Liver (tissue), 9 donors: ENCODE results near the gene NPC2. TPM values are rescaled to one million over a fixed set of nuclear protein-coding genes. Genes with fewer than 3 reads are reported as not detected.

ENCODE experiments used
- DNase-seq: peaks from one replicate; pipeline ENCODE4 v3.0.0-alpha.2; 2017; ENCODE audit warnings: low spot score
- H3K27ac ChIP-seq, 2 donors: one replicate each; pipeline ENCODE4 v1.7.0; 2013; ENCODE audit warnings: inconsistent platforms in 2 of 2, low read length in 2 of 2, control low read depth in 1 of 2, low read depth in 1 of 2, mild to moderate bottlenecking in 1 of 2
- H3K27me3 ChIP-seq, 4 donors: one replicate each; pipeline versions ENCODE4 v1.6.1 to v1.7.0; 2013; ENCODE audit warnings: low read length in 3 of 4, inconsistent platforms in 1 of 4, mild to moderate bottlenecking in 1 of 4, moderate library complexity in 1 of 4; ENCODE audit not compliant: control insufficient read depth in 4 of 4, insufficient read depth in 4 of 4
- H3K36me3 ChIP-seq, 4 donors: one replicate each; pipeline versions ENCODE4 v1.6.1 to v1.7.0; 2013; ENCODE audit warnings: low read length in 3 of 4, mild to moderate bottlenecking in 3 of 4, low read depth in 1 of 4, moderate library complexity in 1 of 4; ENCODE audit not compliant: control insufficient read depth in 4 of 4, insufficient read depth in 3 of 4
- H3K4me1 ChIP-seq, 4 donors: one replicate each; pipeline versions ENCODE4 v1.6.1 to v1.7.0; 2013; ENCODE audit warnings: low read length in 3 of 4, mild to moderate bottlenecking in 3 of 4, moderate library complexity in 1 of 4; ENCODE audit not compliant: control insufficient read depth in 4 of 4, insufficient read depth in 4 of 4
- H3K4me3 ChIP-seq, 3 donors: one replicate each; pipeline versions ENCODE4 v1.6.1 to v1.7.0; 2013; ENCODE audit warnings: low read length in 3 of 3, control low read depth in 1 of 3, low read depth in 1 of 3, mild to moderate bottlenecking in 1 of 3
- H3K9ac ChIP-seq, 2 donors: one replicate each; pipeline ENCODE4 v1.7.0; 2013; ENCODE audit warnings: low read length in 2 of 2, mild to moderate bottlenecking in 2 of 2, moderate library complexity in 2 of 2, control low read depth in 1 of 2, low read depth in 1 of 2
- H3K9me3 ChIP-seq, 4 donors: one replicate each; pipeline versions ENCODE4 v1.6.1 to v1.7.0; 2013; ENCODE audit warnings: low read length in 3 of 4; ENCODE audit not compliant: control insufficient read depth in 4 of 4
- EGR1 ChIP-seq, 2 donors: IDR thresholded peaks; 2 replicates each; pipeline ENCODE4 v1.6.1; 2016 to 2018; ENCODE audit warnings: antibody characterized with exemption in 2 of 2, low read depth in 2 of 2
- FOXA1 ChIP-seq: IDR thresholded peaks from 2 replicates; pipeline ENCODE4 v1.6.1; 2016; ENCODE audit warnings: antibody characterized with exemption
- FOXA2 ChIP-seq: IDR thresholded peaks from 2 replicates; pipeline ENCODE4 v1.6.1; 2016; ENCODE audit warnings: antibody characterized with exemption
- GABPA ChIP-seq, 2 donors: IDR thresholded peaks in 1 of 2; conservative IDR thresholded peaks in 1 of 2; 2 replicates each; pipeline ENCODE4 v1.6.1; 2016; ENCODE audit warnings: antibody characterized with exemption in 2 of 2, mild to moderate bottlenecking in 1 of 2, moderate library complexity in 1 of 2
- HNF4A ChIP-seq, 2 donors: conservative IDR thresholded peaks; 2 replicates each; pipeline ENCODE4 v1.6.1; 2016; ENCODE audit warnings: antibody characterized with exemption in 2 of 2, mild to moderate bottlenecking in 2 of 2
- HNF4G ChIP-seq: IDR thresholded peaks from 2 replicates; pipeline ENCODE4 v1.6.1; 2016; ENCODE audit warnings: antibody characterized with exemption
- JUND ChIP-seq, 2 donors: IDR thresholded peaks; 2 replicates each; pipeline ENCODE4 v1.6.1; 2016; ENCODE audit warnings: antibody characterized with exemption in 2 of 2
- MAX ChIP-seq: IDR thresholded peaks from 2 replicates; pipeline ENCODE4 v1.6.1; 2016; ENCODE audit warnings: antibody characterized with exemption
- NR2F2 ChIP-seq: IDR thresholded peaks from 2 replicates; pipeline ENCODE4 v1.6.1; 2016; ENCODE audit warnings: antibody characterized with exemption
- RAD21 ChIP-seq, 2 donors: IDR thresholded peaks; 2 replicates each; pipeline ENCODE4 v1.6.1; 2016; ENCODE audit warnings: antibody characterized with exemption in 2 of 2, mild to moderate bottlenecking in 2 of 2
- REST ChIP-seq: IDR thresholded peaks from 2 replicates; pipeline ENCODE4 v1.6.1; 2016; ENCODE audit warnings: antibody characterized with exemption, mild to moderate bottlenecking
- RXRA ChIP-seq, 2 donors: IDR thresholded peaks; 2 replicates each; pipeline ENCODE4 v1.6.1; 2017 to 2018; ENCODE audit warnings: antibody characterized with exemption in 2 of 2, mild to moderate bottlenecking in 1 of 2
- SP1 ChIP-seq: IDR thresholded peaks from 2 replicates; pipeline ENCODE4 v1.6.1; 2018; ENCODE audit warnings: antibody characterized with exemption, mild to moderate bottlenecking
- TAF1 ChIP-seq: conservative IDR thresholded peaks from 2 replicates; pipeline ENCODE4 v1.6.1; 2016; ENCODE audit warnings: antibody characterized with exemption, mild to moderate bottlenecking
- YY1 ChIP-seq: IDR thresholded peaks from 2 replicates; pipeline ENCODE4 v1.6.1; 2016; ENCODE audit warnings: antibody characterized with exemption, mild to moderate bottlenecking
- ZBTB33 ChIP-seq: IDR thresholded peaks from 2 replicates; pipeline ENCODE4 v1.6.1; 2016; ENCODE audit warnings: antibody characterized with exemption
- WGBS: extraction: QIAGEN DNeasy Blood & Tissue Kit; methylation state at CpG from one replicate; pipeline ENCODE4 v1.1.7; 2013; 5-methylcytosine and 5-hydroxymethylcytosine counted together
- polyA plus RNA-seq, 2 donors: library from polyadenylated mRNA; stranded (reverse) in 1 of 2; unstranded in 1 of 2; fragments of 200-250 nt in 1 of 2; fragments of >200 nt in 1 of 2; fragmentation: Nextera tagmentation in 1 of 2; extraction: Ambion mirVana in 1 of 2; gene quantifications; one replicate each; pipeline versions ENCODE4 v1.2.1 to v1.2.3, GENCODE V29; 2013 to 2015
- total RNA-seq, 2 donors: library from RNA; depleted of rRNA; stranded (reverse); fragments of >200 nt; gene quantifications; one replicate each; pipeline ENCODE4 v1.2.3, GENCODE V29; 2014
- TF ChIP-seq, protein P1 (sequence below): fragments of 150-350 bp; IDR thresholded peaks from 2 replicates; pipeline ENCODE4 v1.5.1; 2017; ENCODE audit warnings: improper control_type of control experiment, low read depth, low read length; ENCODE audit not compliant: missing input control
- TF ChIP-seq, protein P2 (sequence below): IDR thresholded peaks from 2 replicates; pipeline ENCODE4 v1.6.1; 2016; ENCODE audit warnings: antibody characterized with exemption
- donor health status: healthy.
- donor health status: healthy.
- donor health status: healthy.
- donor health status: healthy.
- donor health status: healthy.

The NPC2 gene
- total and polyA plus RNA-seq, 4 donors = 69.7 to 133 (median 105) TPM

GRCh38 chr14:74459289-74459946 is 33.7 kb downstream of the NPC2 start:
- Histone ChIP-seq H3K4me3 (no peak overlapping the region), H3K4me1 (no peaks in the 10 kb centered on the region), H3K27ac (no peak overlapping the region), H3K9me3 (no peaks in the 10 kb centered on the region), H3K9ac (no peak overlapping the region), H3K36me3 (no peaks in the 10 kb centered on the region), H3K27me3 (no peaks in the 10 kb centered on the region)
- peak; percentile 41 for DNase-seq
- 82% methylated on average over 10 of the region's 10 CpGs for WGBS
- no peak for TF ChIP-seq SP1
- no peak for TF ChIP-seq NR2F2
- TF ChIP-seq, protein P1, sequence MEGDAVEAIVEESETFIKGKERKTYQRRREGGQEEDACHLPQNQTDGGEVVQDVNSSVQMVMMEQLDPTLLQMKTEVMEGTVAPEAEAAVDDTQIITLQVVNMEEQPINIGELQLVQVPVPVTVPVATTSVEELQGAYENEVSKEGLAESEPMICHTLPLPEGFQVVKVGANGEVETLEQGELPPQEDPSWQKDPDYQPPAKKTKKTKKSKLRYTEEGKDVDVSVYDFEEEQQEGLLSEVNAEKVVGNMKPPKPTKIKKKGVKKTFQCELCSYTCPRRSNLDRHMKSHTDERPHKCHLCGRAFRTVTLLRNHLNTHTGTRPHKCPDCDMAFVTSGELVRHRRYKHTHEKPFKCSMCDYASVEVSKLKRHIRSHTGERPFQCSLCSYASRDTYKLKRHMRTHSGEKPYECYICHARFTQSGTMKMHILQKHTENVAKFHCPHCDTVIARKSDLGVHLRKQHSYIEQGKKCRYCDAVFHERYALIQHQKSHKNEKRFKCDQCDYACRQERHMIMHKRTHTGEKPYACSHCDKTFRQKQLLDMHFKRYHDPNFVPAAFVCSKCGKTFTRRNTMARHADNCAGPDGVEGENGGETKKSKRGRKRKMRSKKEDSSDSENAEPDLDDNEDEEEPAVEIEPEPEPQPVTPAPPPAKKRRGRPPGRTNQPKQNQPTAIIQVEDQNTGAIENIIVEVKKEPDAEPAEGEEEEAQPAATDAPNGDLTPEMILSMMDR = peak; percentile 44
- no peak for TF ChIP-seq EGR1 (IDR thresholded peaks at IDR 0.05; ENCODE audit: low read depth in 2 of 2)

DNA sequence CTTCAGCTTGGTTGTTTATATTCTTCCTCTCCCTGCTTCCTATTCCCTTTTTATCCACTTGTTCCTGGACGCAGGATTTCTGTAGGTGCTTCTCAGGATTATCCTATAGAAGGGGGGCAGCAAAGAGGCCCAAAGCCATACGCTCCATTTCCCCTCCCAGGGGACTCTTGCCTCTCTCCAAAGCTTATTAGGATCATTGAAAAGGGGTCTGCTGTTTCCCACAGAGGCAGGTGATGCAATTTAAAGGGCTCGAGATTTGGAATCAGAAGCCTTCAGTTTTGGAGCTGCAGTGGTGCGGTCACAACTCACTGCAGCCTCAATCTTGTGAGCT is 35.6 kb downstream of the NPC2 start:
- Histone ChIP-seq H3K36me3 (no peaks in the 10 kb centered on the region), H3K4me3 (no peak overlapping the region), H3K9me3 (no peaks in the 10 kb centered on the region), H3K27me3 (no peaks in the 10 kb centered on the region), H3K27ac (no peak overlapping the region), H3K4me1 (no peaks in the 10 kb centered on the region), H3K9ac (no peak overlapping the region)
- no peak for TF ChIP-seq MAX
- no peak for TF ChIP-seq GABPA (IDR thresholded peaks at IDR 0.05 in 1 of 2, conservative IDR thresholded peaks at IDR 0.05 in 1 of 2)
- no peak for TF ChIP-seq FOXA2
- no peak for TF ChIP-seq YY1
- TF ChIP-seq, protein P1 = no peak
- no peak for TF ChIP-seq RXRA (IDR thresholded peaks at IDR 0.05)
- TF ChIP-seq, protein P2, sequence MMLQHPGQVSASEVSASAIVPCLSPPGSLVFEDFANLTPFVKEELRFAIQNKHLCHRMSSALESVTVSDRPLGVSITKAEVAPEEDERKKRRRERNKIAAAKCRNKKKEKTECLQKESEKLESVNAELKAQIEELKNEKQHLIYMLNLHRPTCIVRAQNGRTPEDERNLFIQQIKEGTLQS = no peak
- TF ChIP-seq HNF4A (conservative IDR thresholded peaks at IDR 0.05) = no peak
- no peak for TF ChIP-seq JUND (IDR thresholded peaks at IDR 0.05)
- no peak for TF ChIP-seq EGR1 (IDR thresholded peaks at IDR 0.05; ENCODE audit: low read depth in 2 of 2)
- no peak for TF ChIP-seq FOXA1
- TF ChIP-seq REST = no peak
- TF ChIP-seq SP1 = no peak
- TF ChIP-seq RAD21 (IDR thresholded peaks at IDR 0.05) = no peak
- no peak for TF ChIP-seq ZBTB33
- no peak for TF ChIP-seq NR2F2
- TF ChIP-seq HNF4G = no peak
- TF ChIP-seq TAF1 = no peak
- DNase-seq = no peak
- 85% methylated on average over 4 of the region's 4 CpGs for WGBS
